ENCODE data around the gene PARM1. TPM values are rescaled to one million over a fixed set of nuclear protein-coding genes. Genes with fewer than 3 reads are reported as not detected.

PARM1 gene
- total RNA-seq, 6 experiments from 2014 or later: 0.05 to 0.23 (median 0.16) TPM

DNA sequence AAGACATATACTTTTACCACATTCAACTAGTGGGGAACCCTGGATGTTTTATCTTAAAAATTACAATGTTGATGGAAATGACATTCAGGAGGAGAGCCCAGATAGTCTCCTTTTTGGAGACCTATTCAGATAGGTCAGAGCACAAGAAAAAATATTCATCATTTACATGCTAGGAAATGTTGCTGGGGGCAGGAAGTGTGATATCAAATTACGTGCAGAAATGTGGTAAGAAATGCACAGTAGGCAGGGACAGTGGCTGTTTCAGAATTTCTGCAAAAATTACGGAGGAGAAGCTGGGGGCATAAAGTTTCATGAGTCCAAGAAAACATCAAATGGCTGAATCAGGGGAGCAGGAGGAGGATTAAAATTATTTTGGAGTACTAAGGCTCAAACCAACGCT, 8.2 kb downstream of the PARM1 start:
- peaks cover 7% of the 10 kb centered on the region; the same call in 1 of the 2 replicates for H3K27me3 Mint-ChIP-seq (ENCODE audit: insufficient read depth)
- no peak for DNase-seq
- H3K4me1 Mint-ChIP-seq (ENCODE audit: low read depth): peaks cover 21% of the 10 kb centered on the region
- H3K9me3 Mint-ChIP-seq: no peaks in the 10 kb centered on the region
- no peak overlapping the region for H3K4me3 Mint-ChIP-seq
- H3K27ac Mint-ChIP-seq: no peak overlapping the region
- TF ChIP-seq, protein P1, sequence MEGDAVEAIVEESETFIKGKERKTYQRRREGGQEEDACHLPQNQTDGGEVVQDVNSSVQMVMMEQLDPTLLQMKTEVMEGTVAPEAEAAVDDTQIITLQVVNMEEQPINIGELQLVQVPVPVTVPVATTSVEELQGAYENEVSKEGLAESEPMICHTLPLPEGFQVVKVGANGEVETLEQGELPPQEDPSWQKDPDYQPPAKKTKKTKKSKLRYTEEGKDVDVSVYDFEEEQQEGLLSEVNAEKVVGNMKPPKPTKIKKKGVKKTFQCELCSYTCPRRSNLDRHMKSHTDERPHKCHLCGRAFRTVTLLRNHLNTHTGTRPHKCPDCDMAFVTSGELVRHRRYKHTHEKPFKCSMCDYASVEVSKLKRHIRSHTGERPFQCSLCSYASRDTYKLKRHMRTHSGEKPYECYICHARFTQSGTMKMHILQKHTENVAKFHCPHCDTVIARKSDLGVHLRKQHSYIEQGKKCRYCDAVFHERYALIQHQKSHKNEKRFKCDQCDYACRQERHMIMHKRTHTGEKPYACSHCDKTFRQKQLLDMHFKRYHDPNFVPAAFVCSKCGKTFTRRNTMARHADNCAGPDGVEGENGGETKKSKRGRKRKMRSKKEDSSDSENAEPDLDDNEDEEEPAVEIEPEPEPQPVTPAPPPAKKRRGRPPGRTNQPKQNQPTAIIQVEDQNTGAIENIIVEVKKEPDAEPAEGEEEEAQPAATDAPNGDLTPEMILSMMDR (IDR thresholded peaks at IDR 0.05): no peak
- no peaks in the 10 kb centered on the region for H3K36me3 Mint-ChIP-seq (ENCODE audit: low read depth)

DNA sequence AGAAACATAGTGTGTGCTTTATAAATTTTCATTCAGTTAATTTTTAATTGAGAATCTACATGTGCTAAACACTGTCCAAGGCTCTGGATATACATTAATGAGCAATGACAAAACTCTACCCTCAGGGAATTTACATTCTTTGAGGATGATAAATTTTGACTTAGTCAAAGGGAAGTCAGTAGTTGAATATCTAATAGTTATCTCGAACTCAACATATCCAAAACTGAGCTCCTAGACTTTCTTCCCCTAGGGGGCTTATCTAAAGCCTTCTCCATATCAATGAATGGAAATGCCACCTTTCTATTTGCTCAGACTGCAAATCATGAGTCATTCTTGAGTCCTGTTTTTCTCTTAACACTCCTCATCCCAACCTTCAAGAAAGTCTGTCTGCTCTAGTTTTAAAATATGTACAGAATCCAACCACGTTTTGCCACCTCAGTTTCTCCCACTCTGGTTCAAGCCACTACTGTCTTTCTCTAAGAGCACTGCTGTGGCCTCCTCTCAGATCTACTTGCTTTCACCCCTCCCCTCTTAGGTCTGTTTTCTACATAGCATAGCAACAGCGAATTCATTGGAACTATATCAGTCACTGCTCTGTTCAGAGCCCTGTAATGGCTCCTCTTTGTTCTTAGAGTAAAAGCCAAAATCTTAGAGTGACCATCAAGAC, 9.5 kb downstream of the PARM1 start:
- TF ChIP-seq, protein P1 (IDR thresholded peaks at IDR 0.05): no peak
- no peaks in the 10 kb centered on the region for H3K36me3 Mint-ChIP-seq (ENCODE audit: low read depth)

DNA sequence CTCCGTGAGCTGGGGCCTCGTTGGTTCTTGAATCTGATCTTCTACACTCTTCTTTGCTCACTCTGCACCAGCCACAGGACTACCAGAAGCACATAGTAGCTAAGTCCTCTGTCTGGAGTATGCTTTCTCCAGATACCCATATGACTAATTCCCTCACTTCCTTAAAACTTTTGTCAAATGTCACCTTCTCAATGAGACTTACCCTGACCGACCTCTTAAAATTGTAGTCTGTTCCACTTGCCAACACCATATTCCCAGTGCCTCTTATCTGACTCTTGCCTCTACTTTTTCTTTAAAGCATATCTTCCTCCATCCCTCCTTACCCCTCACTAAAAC, 10.0 kb downstream of the PARM1 start:
- Mint-ChIP-seq H3K27ac (no peak overlapping the region), H3K9me3 (no peaks in the 10 kb centered on the region), H3K27me3 (ENCODE audit: insufficient read depth) (peaks cover 5% of the 10 kb centered on the region; the same call in 1 of the 2 replicates), H3K4me1 (ENCODE audit: low read depth) (peaks cover 21% of the 10 kb centered on the region), H3K36me3 (ENCODE audit: low read depth) (no peaks in the 10 kb centered on the region), H3K4me3 (no peak overlapping the region)
- DNase-seq: no peak
- TF ChIP-seq, protein P1 (IDR thresholded peaks at IDR 0.05): no peak

More for the DNA sequence above, 9.5 kb downstream of the PARM1 start:
- peaks cover 5% of the 10 kb centered on the region; the same call in 1 of the 2 replicates for H3K27me3 Mint-ChIP-seq (ENCODE audit: insufficient read depth)
- peaks cover 21% of the 10 kb centered on the region for H3K4me1 Mint-ChIP-seq (ENCODE audit: low read depth)
- no peak overlapping the region for H3K27ac Mint-ChIP-seq
- H3K4me3 Mint-ChIP-seq: no peak overlapping the region
- DNase-seq: no peak
- no peaks in the 10 kb centered on the region for H3K9me3 Mint-ChIP-seq

DNA sequence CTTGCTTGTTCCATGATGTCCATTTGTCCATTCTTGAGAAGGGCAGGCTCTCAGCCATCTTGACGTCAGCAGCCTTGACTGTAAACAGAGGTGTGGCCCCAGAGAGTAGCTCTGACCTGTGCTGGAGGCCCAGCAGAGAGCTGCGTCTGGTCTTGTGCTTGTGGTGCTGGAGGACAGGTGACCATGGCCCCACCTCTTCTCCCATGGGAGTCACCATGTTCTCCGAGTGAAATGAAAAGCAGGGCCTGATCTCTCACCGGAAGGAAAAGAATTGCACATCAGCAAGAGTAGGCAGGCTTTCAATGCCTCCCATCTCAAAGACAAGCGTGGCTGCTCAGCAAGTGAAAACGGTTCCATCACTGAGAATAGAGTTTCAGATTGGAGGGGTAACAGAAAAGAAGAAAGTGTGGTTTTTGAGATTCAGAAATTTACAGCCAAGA, 11.5 kb downstream of the PARM1 start:
- no peaks in the 10 kb centered on the region for H3K9me3 Mint-ChIP-seq
- TF ChIP-seq, protein P1 (IDR thresholded peaks at IDR 0.05): no peak
- DNase-seq: no peak
- H3K27ac Mint-ChIP-seq: no peak overlapping the region
- no peaks in the 10 kb centered on the region for H3K36me3 Mint-ChIP-seq (ENCODE audit: low read depth)
- H3K4me3 Mint-ChIP-seq: no peak overlapping the region
- peaks cover 21% of the 10 kb centered on the region for H3K4me1 Mint-ChIP-seq (ENCODE audit: low read depth)
- peaks cover 5% of the 10 kb centered on the region; the same call in 1 of the 2 replicates for H3K27me3 Mint-ChIP-seq (ENCODE audit: insufficient read depth)

DNA sequence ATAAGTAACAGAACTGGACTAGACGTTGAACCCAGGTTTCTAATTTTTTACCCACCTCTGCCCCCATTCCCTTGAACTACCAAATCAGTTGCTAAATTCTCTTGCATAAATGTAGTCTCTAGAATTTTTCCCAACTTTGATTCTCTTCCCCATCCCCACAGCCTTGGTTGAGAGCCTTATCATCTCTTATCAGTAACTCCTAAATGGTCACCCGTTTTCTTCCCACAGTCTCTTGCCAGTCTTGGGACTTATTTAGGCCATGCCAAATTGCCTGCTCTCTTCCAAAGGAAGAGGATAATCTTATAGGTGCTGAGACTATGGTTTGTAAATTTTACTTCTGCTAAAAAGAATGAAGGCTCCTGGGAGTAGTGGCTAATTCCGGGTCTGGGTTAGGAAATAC, 13.3 kb downstream of the PARM1 start:
- H3K36me3 Mint-ChIP-seq (ENCODE audit: low read depth): no peaks in the 10 kb centered on the region
- H3K4me1 Mint-ChIP-seq (ENCODE audit: low read depth): peaks cover 17% of the 10 kb centered on the region
- no peaks in the 10 kb centered on the region for H3K9me3 Mint-ChIP-seq
- no peak for DNase-seq
- H3K27me3 Mint-ChIP-seq (ENCODE audit: insufficient read depth): peaks cover 5% of the 10 kb centered on the region; the same call in 1 of the 2 replicates
- TF ChIP-seq, protein P1 (IDR thresholded peaks at IDR 0.05): no peak
- H3K27ac Mint-ChIP-seq: no peak overlapping the region
- no peak overlapping the region for H3K4me3 Mint-ChIP-seq
